ENCODE results near the gene TNFSF10.

The TNFSF10 gene

DNA sequence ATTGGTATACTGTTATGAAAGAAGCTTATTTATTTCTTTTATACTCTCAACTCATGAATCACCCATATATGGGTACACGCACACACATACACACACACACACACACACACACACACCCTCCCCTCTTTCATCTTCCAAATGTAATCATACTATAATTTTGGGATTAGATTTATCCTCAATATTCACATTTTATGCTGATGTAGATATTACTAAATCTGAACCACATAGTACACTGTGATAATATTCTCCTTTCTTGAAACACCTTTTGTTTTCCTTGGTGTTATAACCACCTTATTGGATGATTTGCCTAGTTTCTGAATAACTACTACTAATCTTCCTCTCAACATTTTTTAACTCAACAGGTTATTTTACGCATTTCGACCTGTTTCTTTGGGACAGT, 66.8 kb downstream of the TNFSF10 start:
- no peak for TF ChIP-seq CTCF (IDR thresholded peaks at IDR 0.05)

Measured in LNCAP (cell line).